Neural cell (in vitro differentiated cells): Measurements from ENCODE around the gene DLG2. TPM values are rescaled to one million over a fixed set of nuclear protein-coding genes. Genes with fewer than 3 reads are reported as not detected.

Experiments
- H2AFZ ChIP-seq: fragments of 200-600, 300-800 bp; sonication (generic), shearing (Covaris generic); 2 replicates; pipeline ENCODE4 v1.6.0; 2014; ENCODE audit warnings: low read depth, mild to moderate bottlenecking, antibody characterized with exemption, low read length, moderate library complexity
- H3F3A ChIP-seq: fragments of 200-600 bp; shearing (Covaris generic); 2 replicates; pipeline ENCODE4 v1.6.1; 2016; ENCODE audit warnings: mild to moderate bottlenecking, moderate library complexity, mixed read lengths, antibody characterized with exemption, low read length; ENCODE audit not compliant: insufficient read depth, poor library complexity, severe bottlenecking
- H3K27ac ChIP-seq: fragments of 200-600, 300-800 bp; sonication (generic), shearing (Covaris generic); 2 replicates; pipeline ENCODE4 v1.5.1; 2014; ENCODE audit warnings: mild to moderate bottlenecking, low read length, moderate library complexity
- H3K27me3 ChIP-seq: fragments of 300-800, 200-600 bp; sonication (generic), shearing (Covaris generic); 2 replicates; pipeline ENCODE4 v1.6.0; 2014; ENCODE audit warnings: mild to moderate bottlenecking, low read depth, low read length, moderate library complexity; ENCODE audit not compliant: insufficient read depth
- H3K36me3 ChIP-seq: fragments of 300-800, 200-600 bp; sonication (generic), shearing (Covaris generic); 2 replicates; pipeline ENCODE4 v1.5.1; 2014; ENCODE audit warnings: mild to moderate bottlenecking, antibody characterized with exemption, low read length, moderate library complexity; ENCODE audit not compliant: insufficient read depth
- H3K4me2 ChIP-seq: fragments of 300-800, 200-600 bp; sonication (generic), shearing (Covaris generic); 2 replicates; pipeline ENCODE4 v1.6.0; 2014; ENCODE audit warnings: mild to moderate bottlenecking, low read length
- H3K4me3 ChIP-seq: fragments of 300-800, 200-600 bp; sonication (generic), shearing (Covaris generic); 2 replicates; pipeline ENCODE4 v1.5.1; 2014; ENCODE audit warnings: mild to moderate bottlenecking, low read length, moderate library complexity
- H3K79me2 ChIP-seq: fragments of 200-600 bp; shearing (Covaris generic); replicated peaks from 2 replicates; pipeline ENCODE4 v1.6.0; 2014; ENCODE audit warnings: mild to moderate bottlenecking, low read length, moderate library complexity; ENCODE audit not compliant: insufficient read depth
- H3K9ac ChIP-seq: fragments of 300-800, 200-600 bp; sonication (generic), shearing (Covaris generic); 2 replicates; pipeline ENCODE4 v1.6.1; 2016; ENCODE audit warnings: mild to moderate bottlenecking, low read length, mixed read lengths
- H3K9me2 ChIP-seq: fragments of 200-600 bp; shearing (Covaris generic); 2 replicates; pipeline ENCODE4 v1.6.1; 2016; ENCODE audit warnings: mild to moderate bottlenecking, low read length, mixed read lengths; ENCODE audit not compliant: insufficient read depth
- H3K9me3 ChIP-seq: fragments of 200-600, 300-800 bp; sonication (generic), shearing (Covaris generic); 2 replicates; pipeline ENCODE4 v1.6.1; 2016; ENCODE audit warnings: mild to moderate bottlenecking, mixed run types, low read length, moderate library complexity, mixed read lengths
- H4K20me1 ChIP-seq: fragments of 200-600 bp; shearing (Covaris generic); 2 replicates; pipeline ENCODE4 v1.6.1; 2016; ENCODE audit warnings: mild to moderate bottlenecking, mixed run types; ENCODE audit not compliant: insufficient read depth
- EP300 ChIP-seq: fragments of 450-650 bp; conservative IDR thresholded peaks from 2 replicates; pipeline ENCODE4 v1.6.1; 2014; ENCODE audit warnings: antibody characterized with exemption, mild to moderate bottlenecking, moderate library complexity; ENCODE audit not compliant: poor library complexity, severe bottlenecking
- EZH2 ChIP-seq: fragments of 200-600, 300-800 bp; shearing (Covaris generic), sonication (generic); IDR thresholded peaks from 2 replicates; pipeline ENCODE4 v1.6.1; 2014; ENCODE audit warnings: antibody characterized with exemption, low read length, borderline replicate concordance, mild to moderate bottlenecking; ENCODE audit not compliant: insufficient read depth, poor library complexity, severe bottlenecking
- MXI1 ChIP-seq: fragments of 450-650 bp; conservative IDR thresholded peaks from 2 replicates; pipeline ENCODE4 v1.6.1; 2014; ENCODE audit warnings: antibody characterized with exemption, mild to moderate bottlenecking; ENCODE audit not compliant: poor library complexity, severe bottlenecking
- POLR2AphosphoS5 ChIP-seq: IDR thresholded peaks from 2 replicates; pipeline ENCODE4 v1.6.1; 2012
- RAD21 ChIP-seq: fragments of 450-650 bp; conservative IDR thresholded peaks from 2 replicates; pipeline ENCODE4 v1.6.1; 2014; ENCODE audit warnings: antibody characterized with exemption, mild to moderate bottlenecking, moderate library complexity
- SMC3 ChIP-seq: fragments of 450-650 bp; conservative IDR thresholded peaks from 2 replicates; pipeline ENCODE4 v1.6.1; 2014; ENCODE audit warnings: antibody characterized with exemption, mild to moderate bottlenecking, moderate library complexity; ENCODE audit not compliant: poor library complexity
- TAF1 ChIP-seq: IDR thresholded peaks from 2 replicates; pipeline ENCODE4 v1.6.1; 2012; ENCODE audit warnings: low read depth
- polyA plus RNA-seq: library from polyadenylated mRNA; depleted of rRNA; stranded (reverse); fragments of >200 nt; gene quantifications from 2 replicates; pipeline ENCODE4 v1.2.3, GENCODE V29; 2014
- TF ChIP-seq, protein P1 (sequence below): IDR thresholded peaks from 2 replicates; pipeline ENCODE4 v1.6.1; 2012; ENCODE audit warnings: borderline replicate concordance
- TF ChIP-seq, protein P2 (sequence below): fragments of 450-650 bp; IDR thresholded peaks from 2 replicates; pipeline ENCODE4 v1.5.1; 2014; ENCODE audit warnings: antibody characterized with exemption, mild to moderate bottlenecking, moderate library complexity; ENCODE audit not compliant: poor library complexity, severe bottlenecking

Gene DLG2
- polyA plus RNA-seq, 1 donor from 2014 or later = 179 TPM

DNA sequence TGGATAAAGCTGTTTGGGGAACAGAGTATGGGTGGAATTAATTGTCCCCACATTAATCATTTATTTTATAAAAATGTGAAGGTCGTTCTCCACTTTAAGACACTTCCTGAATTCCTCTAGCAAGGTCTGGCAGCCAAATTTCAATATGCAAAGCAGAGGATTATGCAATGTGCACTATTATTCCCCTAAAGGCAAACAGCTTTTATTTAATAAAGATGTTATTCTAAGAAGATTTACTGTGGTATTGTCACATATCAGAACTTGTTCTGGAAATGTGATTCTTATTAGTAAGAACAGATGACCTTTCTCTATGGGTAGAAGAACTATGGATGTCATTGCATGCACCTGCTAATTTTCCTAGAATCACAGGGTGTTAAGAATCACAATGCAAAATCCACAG, 1212.2 kb downstream of the DLG2 start:
- Histone ChIP-seq H3K9me3 (no peaks in the 10 kb centered on the region), H4K20me1 (no peaks in the 10 kb centered on the region)
- TF ChIP-seq EP300 (no peak), TAF1 (no peak), MXI1 (no peak), SMC3 (no peak), EZH2 (no peak), RAD21 (no peak), POLR2AphosphoS5 (no peak)
- TF ChIP-seq, protein P1, sequence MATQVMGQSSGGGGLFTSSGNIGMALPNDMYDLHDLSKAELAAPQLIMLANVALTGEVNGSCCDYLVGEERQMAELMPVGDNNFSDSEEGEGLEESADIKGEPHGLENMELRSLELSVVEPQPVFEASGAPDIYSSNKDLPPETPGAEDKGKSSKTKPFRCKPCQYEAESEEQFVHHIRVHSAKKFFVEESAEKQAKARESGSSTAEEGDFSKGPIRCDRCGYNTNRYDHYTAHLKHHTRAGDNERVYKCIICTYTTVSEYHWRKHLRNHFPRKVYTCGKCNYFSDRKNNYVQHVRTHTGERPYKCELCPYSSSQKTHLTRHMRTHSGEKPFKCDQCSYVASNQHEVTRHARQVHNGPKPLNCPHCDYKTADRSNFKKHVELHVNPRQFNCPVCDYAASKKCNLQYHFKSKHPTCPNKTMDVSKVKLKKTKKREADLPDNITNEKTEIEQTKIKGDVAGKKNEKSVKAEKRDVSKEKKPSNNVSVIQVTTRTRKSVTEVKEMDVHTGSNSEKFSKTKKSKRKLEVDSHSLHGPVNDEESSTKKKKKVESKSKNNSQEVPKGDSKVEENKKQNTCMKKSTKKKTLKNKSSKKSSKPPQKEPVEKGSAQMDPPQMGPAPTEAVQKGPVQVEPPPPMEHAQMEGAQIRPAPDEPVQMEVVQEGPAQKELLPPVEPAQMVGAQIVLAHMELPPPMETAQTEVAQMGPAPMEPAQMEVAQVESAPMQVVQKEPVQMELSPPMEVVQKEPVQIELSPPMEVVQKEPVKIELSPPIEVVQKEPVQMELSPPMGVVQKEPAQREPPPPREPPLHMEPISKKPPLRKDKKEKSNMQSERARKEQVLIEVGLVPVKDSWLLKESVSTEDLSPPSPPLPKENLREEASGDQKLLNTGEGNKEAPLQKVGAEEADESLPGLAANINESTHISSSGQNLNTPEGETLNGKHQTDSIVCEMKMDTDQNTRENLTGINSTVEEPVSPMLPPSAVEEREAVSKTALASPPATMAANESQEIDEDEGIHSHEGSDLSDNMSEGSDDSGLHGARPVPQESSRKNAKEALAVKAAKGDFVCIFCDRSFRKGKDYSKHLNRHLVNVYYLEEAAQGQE = no peak
- TF ChIP-seq, protein P2, sequence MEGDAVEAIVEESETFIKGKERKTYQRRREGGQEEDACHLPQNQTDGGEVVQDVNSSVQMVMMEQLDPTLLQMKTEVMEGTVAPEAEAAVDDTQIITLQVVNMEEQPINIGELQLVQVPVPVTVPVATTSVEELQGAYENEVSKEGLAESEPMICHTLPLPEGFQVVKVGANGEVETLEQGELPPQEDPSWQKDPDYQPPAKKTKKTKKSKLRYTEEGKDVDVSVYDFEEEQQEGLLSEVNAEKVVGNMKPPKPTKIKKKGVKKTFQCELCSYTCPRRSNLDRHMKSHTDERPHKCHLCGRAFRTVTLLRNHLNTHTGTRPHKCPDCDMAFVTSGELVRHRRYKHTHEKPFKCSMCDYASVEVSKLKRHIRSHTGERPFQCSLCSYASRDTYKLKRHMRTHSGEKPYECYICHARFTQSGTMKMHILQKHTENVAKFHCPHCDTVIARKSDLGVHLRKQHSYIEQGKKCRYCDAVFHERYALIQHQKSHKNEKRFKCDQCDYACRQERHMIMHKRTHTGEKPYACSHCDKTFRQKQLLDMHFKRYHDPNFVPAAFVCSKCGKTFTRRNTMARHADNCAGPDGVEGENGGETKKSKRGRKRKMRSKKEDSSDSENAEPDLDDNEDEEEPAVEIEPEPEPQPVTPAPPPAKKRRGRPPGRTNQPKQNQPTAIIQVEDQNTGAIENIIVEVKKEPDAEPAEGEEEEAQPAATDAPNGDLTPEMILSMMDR = no peak

DNA sequence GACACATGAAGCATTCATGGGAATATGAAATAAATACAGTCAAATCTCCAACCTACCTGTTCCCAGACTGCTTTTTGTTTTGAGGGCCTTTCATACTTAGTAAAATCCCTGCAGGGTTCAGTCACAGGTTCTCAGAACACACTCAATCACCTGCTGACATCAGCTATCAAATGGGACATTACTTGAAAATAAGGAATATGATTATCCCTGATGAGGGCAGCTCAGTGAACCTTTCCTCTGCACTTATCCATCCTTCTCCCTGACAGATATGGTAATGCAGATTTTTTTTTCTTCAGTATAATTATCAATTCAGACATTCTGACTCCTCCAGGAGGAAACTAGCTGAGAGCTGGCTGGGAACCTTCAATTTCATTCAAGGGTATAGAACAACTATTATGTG, 1213.6 kb downstream of the DLG2 start:
- peak overlapping the region; percentile 56 for H3K9ac ChIP-seq
- H3K9me3 ChIP-seq = no peaks in the 10 kb centered on the region
- H3K27ac ChIP-seq = peak overlapping the region; percentile 94
- H3F3A ChIP-seq = peaks cover 3% of the 10 kb centered on the region
- H4K20me1 ChIP-seq = no peaks in the 10 kb centered on the region
- no peaks in the 10 kb centered on the region for H3K36me3 ChIP-seq
- H3K4me3 ChIP-seq = peak overlapping the region; percentile 46
- peak overlapping the region; percentile 36 for H3K4me2 ChIP-seq
- no peaks in the 10 kb centered on the region for H3K27me3 ChIP-seq
- H3K9me2 ChIP-seq = no peaks in the 10 kb centered on the region
- H2AFZ ChIP-seq = no peak overlapping the region
- TF ChIP-seq EZH2 (no peak), MXI1 (no peak), SMC3 (no peak), POLR2AphosphoS5 (peak; percentile 92), EP300 (peak; percentile 98), TAF1 (no peak), RAD21 (peak; percentile 19)
- TF ChIP-seq, protein P1 = peak; percentile 79
- TF ChIP-seq, protein P2 = no peak
- H3K79me2 ChIP-seq = no peaks in the 10 kb centered on the region

More for the DNA sequence above, 1212.2 kb downstream of the DLG2 start:
- peak overlapping the region; percentile 14 for H3K4me2 ChIP-seq
- H3K79me2 ChIP-seq = no peaks in the 10 kb centered on the region
- H3K27ac ChIP-seq = peak overlapping the region; percentile 94
- H2AFZ ChIP-seq = no peak overlapping the region
- no peaks in the 10 kb centered on the region for H3K27me3 ChIP-seq
- H3K36me3 ChIP-seq = no peaks in the 10 kb centered on the region
- H3K9ac ChIP-seq = no peak overlapping the region
- H3K4me3 ChIP-seq = no peak overlapping the region
- peaks cover 3% of the 10 kb centered on the region for H3F3A ChIP-seq
- H3K9me2 ChIP-seq = no peaks in the 10 kb centered on the region
